ENCODE measurements around the gene TIMP4.
A peak's percentile ranks its signal among the peaks of the same experiment; 100 is the strongest.

Gene TIMP4

DNA sequence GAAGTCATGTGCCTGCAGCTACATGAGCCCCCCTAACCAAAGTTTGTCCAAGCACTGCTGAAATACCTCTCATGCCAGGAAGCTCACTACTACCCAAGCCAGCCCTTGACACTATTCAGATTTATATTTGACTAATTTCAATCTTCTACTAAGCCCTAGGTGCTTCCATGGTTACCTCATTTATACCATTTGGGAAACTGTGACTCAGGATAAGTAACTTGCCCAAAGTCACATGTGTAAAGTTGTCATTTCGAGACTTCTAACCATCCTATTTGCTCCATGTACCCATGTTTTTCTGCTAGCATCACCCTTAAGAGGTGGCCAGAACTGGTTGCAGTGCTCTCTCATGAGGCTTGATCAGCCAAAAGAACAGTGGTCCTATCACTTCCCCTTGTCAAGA lies 20.7 kb upstream of the TIMP4 start:
- DNase-seq, result no peak
- no peak for TF ChIP-seq POLR2A (IDR thresholded peaks at IDR 0.05; ENCODE audit: low read length)
- TF ChIP-seq GATA1 (IDR thresholded peaks at IDR 0.05; ENCODE audit: low read depth, low read length), result no peak

DNA sequence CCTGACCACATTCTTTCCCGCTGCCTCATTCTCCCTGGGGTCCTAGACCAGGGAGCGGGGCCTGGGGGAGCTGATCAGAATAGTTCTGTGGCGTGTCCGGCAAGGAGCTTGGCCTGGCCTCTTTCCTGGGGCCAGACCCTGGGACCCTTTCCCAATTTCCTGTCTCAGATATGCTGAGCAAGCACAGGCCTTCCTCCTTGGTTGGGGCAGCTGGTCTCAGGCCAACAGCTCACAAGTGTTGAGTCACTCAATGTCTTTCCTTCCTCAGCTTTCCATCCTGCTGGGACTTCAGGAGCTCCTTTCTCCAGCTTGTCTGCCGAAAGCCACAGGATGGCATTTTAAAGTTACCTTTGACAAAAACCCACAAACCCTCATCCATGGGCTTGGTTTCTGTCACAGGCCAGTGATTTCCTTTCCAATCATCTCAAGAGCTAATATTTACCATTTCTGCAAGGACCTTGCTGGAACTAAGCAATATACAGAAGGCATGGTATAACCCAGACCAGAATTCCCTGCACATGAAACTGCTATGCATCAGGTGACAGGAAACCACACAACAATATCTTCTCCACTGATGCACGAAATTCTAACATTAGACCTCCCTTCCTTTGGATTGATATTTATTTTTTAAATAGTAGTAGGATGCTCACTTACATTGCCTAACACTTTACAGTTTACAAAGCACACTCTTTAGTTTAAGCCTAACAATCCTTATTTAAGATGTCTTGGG lies 19.5 kb upstream of the TIMP4 start:
- TF ChIP-seq POLR2A (IDR thresholded peaks at IDR 0.05; ENCODE audit: low read length) (no peak), GATA1 (IDR thresholded peaks at IDR 0.05; ENCODE audit: low read depth, low read length) (no peak)
- no peak for DNase-seq

DNA sequence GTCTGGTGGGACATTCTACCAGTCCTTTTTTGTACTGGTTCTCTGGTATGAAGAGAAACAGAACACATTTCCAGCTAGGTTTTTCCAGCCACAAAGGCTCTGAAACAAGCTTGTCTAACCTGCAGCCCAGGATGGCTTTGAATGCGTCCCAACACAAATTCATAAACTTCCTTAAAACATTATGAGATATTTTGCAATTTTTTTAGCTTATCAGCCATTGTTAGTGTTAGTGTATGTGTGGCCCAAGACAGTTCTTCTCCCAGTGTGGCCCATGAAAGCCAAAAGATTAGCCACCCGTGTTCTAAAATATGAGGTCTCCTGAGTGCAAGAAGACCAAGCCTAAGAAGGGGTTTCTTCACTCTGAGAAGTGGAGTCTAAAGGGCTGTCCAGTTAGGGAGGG lies 18.4 kb upstream of the TIMP4 start:
- TF ChIP-seq GATA1 (IDR thresholded peaks at IDR 0.05; ENCODE audit: low read depth, low read length), result no peak
- TF ChIP-seq POLR2A (IDR thresholded peaks at IDR 0.05; ENCODE audit: low read length), result no peak
- no peak for DNase-seq

DNA sequence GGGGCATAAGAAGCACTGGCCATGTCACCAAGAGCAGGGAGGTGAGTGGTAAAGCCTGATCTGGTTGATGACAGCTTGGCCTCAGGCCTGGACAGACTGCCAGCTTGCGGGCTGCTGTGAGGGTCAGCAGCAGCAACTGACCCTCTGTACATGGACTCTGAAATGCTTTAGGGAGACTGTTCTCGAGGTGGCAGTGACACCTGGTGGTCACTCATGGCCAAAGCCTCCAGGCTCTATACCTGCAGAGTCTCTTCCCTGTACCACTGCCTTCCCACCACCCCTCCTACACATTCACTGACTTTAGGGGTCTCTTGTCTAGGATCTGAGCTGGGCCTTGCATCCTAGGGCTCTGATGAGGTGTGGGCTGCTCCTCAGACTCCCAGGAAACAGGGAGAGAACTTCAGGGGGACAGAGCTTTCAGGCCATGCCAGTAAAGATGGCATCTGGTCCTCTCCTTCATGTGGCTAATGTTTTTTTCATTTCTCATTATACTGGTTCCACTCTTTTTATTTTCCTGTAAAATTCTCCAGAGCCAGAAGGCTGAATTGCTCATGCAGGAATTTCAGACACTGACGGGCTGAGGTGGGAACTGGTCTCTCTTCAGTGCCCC lies 17.2 kb upstream of the TIMP4 start:
- TF ChIP-seq GATA1 (IDR thresholded peaks at IDR 0.05; ENCODE audit: low read depth, low read length) (no peak), POLR2A (IDR thresholded peaks at IDR 0.05; ENCODE audit: low read length) (no peak)
- DNase-seq, result peak; percentile 32 to 61

DNA sequence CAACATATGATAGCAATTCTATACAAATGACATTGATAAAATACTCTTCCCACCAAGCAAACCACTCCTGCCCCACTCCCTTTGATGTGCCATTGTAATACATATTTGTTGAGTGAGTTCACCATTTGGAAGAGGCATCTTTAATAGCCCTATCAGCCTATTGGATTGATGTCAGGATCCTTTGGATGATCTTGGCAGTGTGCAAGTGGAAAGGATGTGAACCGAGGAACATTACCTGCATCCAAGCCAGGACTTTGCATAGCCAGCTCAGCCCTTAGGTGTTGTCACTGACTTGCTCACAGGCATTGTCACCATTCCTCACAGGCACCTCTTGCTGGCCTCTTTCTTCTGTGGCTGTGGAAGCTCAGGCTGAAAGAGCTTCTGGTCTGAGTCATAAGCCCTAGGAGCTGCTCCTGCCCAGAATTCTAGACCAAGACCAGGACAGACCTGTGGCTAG lies 16.5 kb upstream of the TIMP4 start:
- DNase-seq, result no peak
- TF ChIP-seq GATA1 (IDR thresholded peaks at IDR 0.05; ENCODE audit: low read depth, low read length) (no peak), POLR2A (IDR thresholded peaks at IDR 0.05; ENCODE audit: low read length) (no peak)

DNA sequence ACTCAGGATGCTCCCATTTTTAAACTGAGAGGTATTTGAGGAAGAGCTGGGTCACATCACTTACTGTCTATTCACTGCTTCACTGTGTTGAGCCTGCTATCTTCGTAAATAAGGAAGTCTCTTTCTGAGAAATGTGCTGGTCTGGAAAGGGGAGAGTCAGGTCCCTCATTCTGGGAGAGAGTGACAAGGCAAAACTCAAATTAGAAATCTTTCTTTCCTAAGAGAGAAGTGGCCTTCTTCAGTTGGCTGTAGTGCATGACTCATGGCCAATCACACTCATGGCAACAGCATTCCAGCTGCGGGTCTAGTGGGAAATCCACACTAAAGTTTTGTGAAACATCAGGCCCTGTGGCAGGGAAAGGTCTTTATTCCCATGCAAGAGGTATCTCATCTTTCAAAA lies 11.5 kb upstream of the TIMP4 start:
- no peak for DNase-seq
- TF ChIP-seq GATA1 (IDR thresholded peaks at IDR 0.05; ENCODE audit: low read depth, low read length) (no peak), POLR2A (IDR thresholded peaks at IDR 0.05; ENCODE audit: low read length) (no peak)

DNA sequence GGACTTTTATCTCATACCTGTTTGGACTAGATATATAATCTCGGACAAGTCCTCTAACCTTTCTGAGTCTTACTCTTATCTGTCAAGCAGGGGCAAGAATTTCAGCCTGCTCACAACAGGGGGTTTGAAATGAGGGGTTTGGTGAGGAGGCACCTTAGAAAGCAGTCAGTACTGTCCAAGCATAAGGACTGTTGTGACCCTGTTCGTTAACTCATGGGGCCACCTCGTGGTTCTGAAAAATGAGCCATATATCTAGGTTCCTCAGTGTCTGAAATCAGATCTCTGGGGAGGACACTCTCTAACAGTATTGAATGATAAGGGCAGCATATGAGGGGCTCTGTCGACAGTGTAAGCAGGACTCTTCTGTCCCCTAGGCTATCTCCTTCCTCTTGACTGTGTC lies 7.2 kb upstream of the TIMP4 start:
- no peak for TF ChIP-seq POLR2A (IDR thresholded peaks at IDR 0.05; ENCODE audit: low read length)
- peak; percentile 45 to 85 for DNase-seq

DNA sequence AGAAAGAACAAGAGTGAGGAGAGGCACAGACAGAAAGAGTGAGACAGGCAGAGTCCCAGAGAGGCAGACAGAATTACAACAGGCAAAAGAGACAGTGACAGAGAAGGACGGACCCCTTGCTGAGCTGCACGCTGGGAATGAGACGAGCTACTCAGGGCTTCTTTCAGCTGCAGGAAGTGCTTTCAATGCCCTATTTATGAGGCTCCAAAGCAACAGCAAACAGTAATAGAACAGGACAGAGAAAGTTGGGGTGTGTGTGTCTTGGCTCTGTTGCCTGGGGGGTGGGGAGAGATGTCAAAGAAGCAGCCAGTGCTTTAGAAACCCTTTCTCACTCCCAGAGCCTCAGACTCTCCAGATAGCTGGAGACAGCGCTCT lies 502 bp upstream of the TIMP4 start:
- DNase-seq, result no peak
- TF ChIP-seq POLR2A (IDR thresholded peaks at IDR 0.05; ENCODE audit: low read length), result no peak
- TF ChIP-seq GATA1 (IDR thresholded peaks at IDR 0.05; ENCODE audit: low read depth, low read length), result no peak

DNA sequence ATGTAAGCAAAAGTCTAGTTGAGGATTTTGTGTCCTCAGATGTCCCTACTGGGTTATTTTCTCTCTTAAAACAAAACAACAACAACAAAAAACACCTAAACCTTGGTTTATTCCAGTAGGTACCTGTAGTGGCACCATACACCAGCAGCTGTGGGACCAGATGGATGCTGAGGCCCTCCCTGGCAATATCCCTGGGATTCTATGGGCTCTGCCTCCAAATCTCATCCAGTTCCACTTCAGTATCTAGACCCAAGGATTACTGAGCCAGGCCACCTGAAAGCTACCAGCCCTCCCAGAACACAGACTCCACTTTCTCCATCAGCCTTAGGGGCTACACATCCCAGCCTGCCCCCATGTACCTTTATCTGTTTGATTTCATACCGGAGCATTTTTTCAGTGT lies 1.7 kb downstream of the TIMP4 start:
- DNase-seq, result no peak
- no peak for TF ChIP-seq POLR2A (IDR thresholded peaks at IDR 0.05; ENCODE audit: low read length)
- TF ChIP-seq GATA1 (IDR thresholded peaks at IDR 0.05; ENCODE audit: low read depth, low read length), result no peak

DNA sequence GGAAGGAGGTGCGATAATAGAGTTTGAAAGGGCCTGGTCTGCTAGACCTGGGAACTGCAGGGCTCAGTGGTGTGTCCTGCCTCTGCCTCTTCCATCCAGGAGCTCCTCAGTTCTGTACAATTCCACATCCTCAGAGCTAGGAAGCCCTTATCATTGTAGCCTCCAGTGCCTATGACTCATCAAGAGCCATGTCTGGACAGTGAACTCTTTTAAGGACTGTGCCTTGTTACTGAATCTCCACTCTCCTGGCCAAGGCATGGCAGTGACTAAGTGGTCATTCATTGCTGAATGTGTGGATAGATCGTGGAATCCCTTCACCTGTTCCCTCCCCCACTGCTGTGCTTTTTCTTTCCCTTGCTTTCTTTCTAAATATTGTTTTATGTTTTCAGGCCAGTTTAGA lies 2.9 kb downstream of the TIMP4 start:
- peak; percentile 4 to 14 for DNase-seq

DNA sequence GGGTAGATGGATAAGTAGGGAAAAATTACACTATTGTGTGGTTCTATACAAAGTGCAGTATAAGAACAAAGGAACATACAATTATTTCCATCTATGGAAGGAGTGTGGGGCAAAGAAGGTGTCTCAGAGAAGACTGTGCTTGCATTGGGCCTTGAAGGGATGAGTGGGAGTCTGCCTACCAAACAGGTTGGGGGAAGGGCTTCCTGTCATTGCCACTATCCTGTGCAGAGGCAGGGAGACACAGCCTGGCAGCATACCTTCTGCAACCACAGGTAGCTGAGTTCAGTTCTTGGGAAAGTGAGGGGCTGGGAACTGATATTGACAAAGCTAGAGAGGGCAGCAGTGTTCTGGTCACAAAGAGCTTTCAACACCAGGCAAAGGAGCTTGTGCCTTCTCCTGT lies 3.4 kb downstream of the TIMP4 start:
- no peak for DNase-seq
- TF ChIP-seq POLR2A (IDR thresholded peaks at IDR 0.05; ENCODE audit: low read length) (no peak), GATA1 (IDR thresholded peaks at IDR 0.05; ENCODE audit: low read depth, low read length) (no peak)

More for the DNA sequence above, 2.9 kb downstream of the TIMP4 start:
- TF ChIP-seq GATA1 (IDR thresholded peaks at IDR 0.05; ENCODE audit: low read depth, low read length) (no peak), POLR2A (IDR thresholded peaks at IDR 0.05; ENCODE audit: low read length) (no peak)

DNA sequence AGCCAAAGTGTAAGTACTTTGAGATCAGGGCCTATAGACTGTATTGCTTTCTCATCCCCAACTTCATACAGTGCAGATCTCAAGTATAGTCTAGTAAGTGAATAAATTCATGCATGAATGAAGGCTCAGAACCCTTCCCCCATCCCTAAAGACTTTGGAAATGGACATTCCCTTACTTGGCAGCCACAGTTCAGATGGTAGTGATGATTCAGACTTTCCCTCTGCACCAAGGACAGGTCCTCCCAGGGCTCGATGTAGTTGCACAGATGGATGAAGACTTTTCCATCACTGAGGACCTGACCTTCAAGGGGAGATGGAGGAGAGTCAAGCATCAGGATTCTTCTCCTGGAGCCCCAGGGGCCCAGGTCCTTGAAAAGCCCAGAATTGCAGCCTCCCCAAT lies 4.6 kb downstream of the TIMP4 start:
- TF ChIP-seq POLR2A (IDR thresholded peaks at IDR 0.05; ENCODE audit: low read length) (no peak), GATA1 (IDR thresholded peaks at IDR 0.05; ENCODE audit: low read depth, low read length) (no peak)

DNA sequence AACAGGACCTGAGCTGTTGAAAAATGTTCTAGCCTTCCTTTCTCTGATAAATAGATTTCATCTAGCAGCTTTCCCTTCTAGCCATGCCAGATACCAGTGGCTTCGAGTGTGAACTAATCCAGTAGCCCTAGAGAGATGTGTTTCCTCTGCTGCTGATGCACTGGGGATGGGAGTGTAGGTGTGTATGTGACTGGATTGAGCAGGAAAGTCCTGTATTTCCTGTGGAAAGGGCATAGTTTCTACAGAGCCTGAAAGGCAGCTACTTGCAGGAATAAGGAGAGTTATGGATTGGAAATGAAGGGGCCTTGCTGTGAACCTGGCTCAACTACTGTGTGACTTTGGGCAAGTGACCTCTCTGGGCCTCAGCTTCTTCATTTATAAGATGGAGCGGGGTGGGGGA lies 8.6 kb downstream of the TIMP4 start:
- no peak for DNase-seq
- TF ChIP-seq GATA1 (IDR thresholded peaks at IDR 0.05; ENCODE audit: low read depth, low read length), result no peak
- TF ChIP-seq POLR2A (IDR thresholded peaks at IDR 0.05; ENCODE audit: low read length), result no peak

More for the DNA sequence above, 4.6 kb downstream of the TIMP4 start:
- DNase-seq, result no peak

DNA sequence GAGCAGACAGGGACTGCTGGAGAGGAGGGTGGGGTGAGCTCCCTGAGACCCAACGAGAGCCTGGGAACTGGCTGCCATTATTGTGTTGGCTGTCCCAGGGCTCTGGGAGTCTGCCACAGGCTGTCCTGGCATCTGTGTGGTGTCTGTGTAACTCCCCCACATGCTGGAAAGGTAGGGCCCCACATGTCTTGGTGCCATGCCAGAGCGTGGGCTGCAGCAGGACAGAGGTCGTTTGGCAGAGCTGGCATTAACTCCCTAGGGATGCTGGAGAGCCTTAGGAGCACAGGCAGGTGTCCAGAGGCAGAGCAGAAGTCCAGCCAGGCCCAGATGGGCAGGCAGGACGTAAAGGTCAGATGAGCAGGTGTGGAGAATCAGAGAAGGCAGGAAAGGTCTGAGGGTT lies 9.7 kb downstream of the TIMP4 start:
- DNase-seq, result no peak
- no peak for TF ChIP-seq GATA1 (IDR thresholded peaks at IDR 0.05; ENCODE audit: low read depth, low read length)
- TF ChIP-seq POLR2A (IDR thresholded peaks at IDR 0.05; ENCODE audit: low read length), result no peak
